GM06990 (cell line): ENCODE data around the gene CADM1.
A peak's percentile ranks its signal among the peaks of the same experiment; 100 is the strongest.

Experiments
- DNase-seq: peaks from one replicate; pipeline ENCODE4 v3.0.0-alpha.2; 2011; ENCODE audit not compliant: insufficient read length; ENCODE audit errors: extremely low read depth
- H3K27me3 ChIP-seq: replicated peaks from 2 replicates; pipeline ENCODE4 v1.6.0; 2011; ENCODE audit warnings: low read length; ENCODE audit not compliant: control insufficient read depth, insufficient read depth
- H3K36me3 ChIP-seq: 2 replicates; pipeline ENCODE4 v1.5.1; 2011; ENCODE audit warnings: low read length; ENCODE audit not compliant: control insufficient read depth, insufficient read depth
- H3K4me3 ChIP-seq: replicated peaks from 2 replicates; pipeline ENCODE4 v1.5.1; 2011; ENCODE audit warnings: low read depth, mild to moderate bottlenecking, control low read depth, low read length
- CTCF ChIP-seq: IDR thresholded peaks from 2 replicates; pipeline ENCODE4 v1.5.1; 2011; ENCODE audit warnings: low read length, control low read depth, mild to moderate bottlenecking, inconsistent platforms; ENCODE audit not compliant: insufficient read depth, poor library complexity, severe bottlenecking

The CADM1 gene

GRCh38 chr11:115530752-115531151, 26.5 kb upstream of the CADM1 start:
- no peak for DNase-seq
- Histone ChIP-seq H3K27me3 (peaks cover 1% of the 10 kb centered on the region), H3K36me3 (no peaks in the 10 kb centered on the region), H3K4me3 (no peak overlapping the region)
- peak; percentile 74 for TF ChIP-seq CTCF

- no peak for TF ChIP-seq CTCF
- DNase-seq: no peak
- H3K4me3 ChIP-seq: no peak overlapping the region
These were observed 24.0 kb upstream of the CADM1 start for GRCh38 chr11:115528225-115528624.

GRCh38 chr11:115527534-115528125, 23.4 kb upstream of the CADM1 start:
- Histone ChIP-seq H3K4me3 (no peak overlapping the region), H3K27me3 (peaks cover 1% of the 10 kb centered on the region; the same call in 1 of the 2 replicates), H3K36me3 (no peaks in the 10 kb centered on the region)
- no peak for TF ChIP-seq CTCF
- DNase-seq: no peak

More at GRCh38 chr11:115528225-115528624, 24.0 kb upstream of the CADM1 start:
- Histone ChIP-seq H3K36me3 (no peaks in the 10 kb centered on the region), H3K27me3 (peaks cover 1% of the 10 kb centered on the region; the same call in 1 of the 2 replicates)

GRCh38 chr11:115525531-115526006, 21.4 kb upstream of the CADM1 start:
- no peak for DNase-seq

GRCh38 chr11:115524572-115524971, 20.4 kb upstream of the CADM1 start:
- H3K4me3 ChIP-seq: no peak overlapping the region
- TF ChIP-seq CTCF: no peak
- no peak for DNase-seq

More at GRCh38 chr11:115525531-115526006, 21.4 kb upstream of the CADM1 start:
- H3K27me3 ChIP-seq: peaks cover 1% of the 10 kb centered on the region
- no peaks in the 10 kb centered on the region for H3K36me3 ChIP-seq
- H3K4me3 ChIP-seq: no peak overlapping the region
- TF ChIP-seq CTCF: no peak

More at GRCh38 chr11:115524572-115524971, 20.4 kb upstream of the CADM1 start:
- no peaks in the 10 kb centered on the region for H3K36me3 ChIP-seq
- H3K27me3 ChIP-seq: peaks cover 1% of the 10 kb centered on the region
